ENCODE data around the gene PNMA6E.

Gene PNMA6E

GRCh38 chrX:153435845-153436244, 34.7 kb upstream of the PNMA6E start:
- no peak for DNase-seq (ENCODE audit: low read depth in 2 of 2)

GRCh38 chrX:153434801-153435200, 33.7 kb upstream of the PNMA6E start:
- no peak for DNase-seq (ENCODE audit: low read depth in 2 of 2)

GRCh38 chrX:153433781-153434285, 32.7 kb upstream of the PNMA6E start:
- no peak for DNase-seq (ENCODE audit: low read depth in 2 of 2)

- DNase-seq (ENCODE audit: low read depth in 2 of 2): no peak
These were observed 32.1 kb upstream of the PNMA6E start for GRCh38 chrX:153433161-153433680.

DNA sequence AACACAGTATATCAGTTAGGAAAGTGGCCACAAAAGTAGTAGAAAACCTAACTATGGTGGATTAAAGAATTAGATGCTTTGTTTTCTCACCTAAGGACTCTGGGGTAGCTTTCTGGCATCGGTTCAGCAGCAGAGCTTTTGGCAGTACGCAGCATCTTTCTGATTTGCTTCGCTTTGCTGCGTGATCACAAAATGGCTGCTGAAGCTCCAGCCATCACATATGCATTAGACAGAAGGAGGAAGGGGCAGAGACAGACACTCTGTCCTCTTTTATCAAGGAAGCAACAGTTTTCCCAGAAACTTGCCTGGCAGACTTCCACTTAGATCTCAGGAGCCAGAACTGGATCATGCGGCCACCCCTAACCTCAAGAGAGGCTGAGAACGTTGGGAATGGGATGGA, 29.6 kb upstream of the PNMA6E start:
- no peak for DNase-seq (ENCODE audit: low read depth in 2 of 2)

- no peak for DNase-seq (ENCODE audit: low read depth in 2 of 2)
These were observed 25.1 kb upstream of the PNMA6E start for GRCh38 chrX:153426204-153426603.

DNA sequence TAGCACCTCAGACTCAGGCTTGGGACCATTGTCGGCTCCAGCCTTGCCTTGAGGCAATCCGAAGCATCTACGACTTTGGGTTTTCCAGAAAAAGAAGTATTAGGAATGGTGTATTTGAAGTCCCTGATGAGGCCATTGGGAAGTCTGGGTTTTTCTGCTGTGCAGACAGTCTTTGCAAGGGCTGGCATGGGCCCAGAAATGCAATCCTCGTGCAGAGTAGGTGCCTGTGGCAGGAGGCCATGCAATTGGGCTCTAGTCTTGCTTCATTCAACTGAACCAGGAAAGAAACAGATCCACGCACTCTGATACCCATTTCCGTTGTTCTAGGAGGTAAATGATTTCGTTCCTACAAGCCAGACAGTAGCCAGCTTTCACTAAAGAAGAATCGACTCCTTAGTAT, 22.5 kb upstream of the PNMA6E start:
- no peak for DNase-seq (ENCODE audit: low read depth in 2 of 2)

GRCh38 chrX:153421856-153422255, 20.7 kb upstream of the PNMA6E start:
- no peak for DNase-seq (ENCODE audit: low read depth in 2 of 2)

GRCh38 chrX:153420851-153421599, 19.9 kb upstream of the PNMA6E start:
- no peak for DNase-seq (ENCODE audit: low read depth in 2 of 2)

GRCh38 chrX:153417637-153418036, 16.5 kb upstream of the PNMA6E start:
- DNase-seq (ENCODE audit: low read depth in 2 of 2): no peak

GRCh38 chrX:153416781-153417450, 15.8 kb upstream of the PNMA6E start:
- DNase-seq (ENCODE audit: low read depth in 2 of 2): no peak

GRCh38 chrX:153414856-153415510, 13.8 kb upstream of the PNMA6E start:
- no peak for DNase-seq (ENCODE audit: low read depth in 2 of 2)

- no peak for DNase-seq (ENCODE audit: low read depth in 2 of 2)
These were observed 12.6 kb upstream of the PNMA6E start for GRCh38 chrX:153413731-153414130.

- DNase-seq (ENCODE audit: low read depth in 2 of 2): no peak
These were observed 11.9 kb upstream of the PNMA6E start for GRCh38 chrX:153412746-153413720.

DNA sequence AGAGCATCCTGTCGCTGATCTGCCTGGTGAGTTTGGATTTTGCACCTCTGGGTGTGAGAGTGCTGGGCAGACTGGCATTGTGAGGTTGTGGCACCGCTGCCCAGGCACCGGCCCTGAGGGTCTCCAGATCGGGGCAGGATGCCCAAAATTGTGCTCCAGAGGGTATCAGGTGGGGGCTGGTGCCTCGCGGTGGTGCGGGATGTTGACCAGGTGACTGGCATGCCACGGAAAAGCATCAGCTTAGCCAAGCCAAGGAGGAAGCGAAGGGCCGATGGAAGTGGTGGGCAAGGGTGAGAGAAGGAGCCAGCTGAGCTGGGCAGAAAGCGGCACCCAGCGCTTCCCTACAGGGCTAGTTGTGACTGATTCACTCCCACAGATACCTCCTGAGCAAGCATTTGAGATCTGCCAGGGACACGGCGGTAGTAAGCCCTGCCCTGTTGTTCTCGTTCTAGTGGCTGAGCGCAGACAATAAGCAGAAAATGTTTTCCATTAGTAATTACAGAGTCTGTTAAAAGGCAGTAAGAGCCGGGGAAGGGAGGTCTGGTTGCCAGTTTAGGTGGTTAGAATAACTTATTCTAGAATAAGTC, 10.9 kb upstream of the PNMA6E start:
- DNase-seq (ENCODE audit: low read depth in 2 of 2): no peak

DNA sequence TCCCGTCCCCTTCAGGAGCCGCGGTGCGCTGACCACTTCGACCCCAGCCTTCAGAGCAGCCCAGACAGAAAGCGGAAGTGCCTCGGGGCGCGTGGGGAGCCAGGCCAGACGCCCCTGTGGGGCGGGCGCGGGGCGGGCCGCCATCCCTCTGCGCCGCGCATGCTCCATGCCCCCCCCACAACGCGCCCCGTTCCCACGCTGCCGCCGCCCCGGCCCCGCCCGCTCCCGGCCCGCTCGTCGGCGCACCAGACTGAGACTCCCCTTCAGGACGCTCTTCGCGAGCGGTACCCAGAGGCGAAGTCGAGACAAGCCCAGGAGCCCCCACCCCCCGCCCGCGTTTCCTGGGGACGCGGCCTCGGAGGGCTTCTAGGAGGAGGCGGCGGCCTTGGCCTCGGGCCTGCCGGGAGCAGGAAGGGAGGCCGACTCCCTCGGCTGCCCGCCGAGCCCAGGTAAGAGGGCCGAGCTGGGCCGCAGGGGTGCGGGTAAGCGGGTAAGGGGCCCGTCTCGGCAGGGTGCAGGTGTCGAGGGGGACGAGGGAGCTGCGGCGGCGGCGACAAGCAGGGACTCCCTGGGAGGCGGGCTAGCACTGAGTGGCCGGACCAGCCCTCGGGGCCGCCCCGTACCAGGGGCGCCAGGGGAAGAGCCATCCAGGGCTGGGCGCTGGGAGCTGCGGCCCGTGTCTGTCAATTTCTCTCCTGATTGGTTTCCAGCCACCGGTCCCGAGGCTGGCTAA, 10.3 kb upstream of the PNMA6E start, which contains the start of gene ZFP92:
Gene ZFP92 (plus strand): TSS at position 218 of the 733 bp plus-strand sequence. CDS start 6,851 bp downstream, outside the sequence.
- DNase-seq (ENCODE audit: low read depth in 2 of 2): peak; percentile 1 to 40

GRCh38 chrX:153410888-153411254, 9.7 kb upstream of the PNMA6E start:
- DNase-seq (ENCODE audit: low read depth in 2 of 2): no peak

DNA sequence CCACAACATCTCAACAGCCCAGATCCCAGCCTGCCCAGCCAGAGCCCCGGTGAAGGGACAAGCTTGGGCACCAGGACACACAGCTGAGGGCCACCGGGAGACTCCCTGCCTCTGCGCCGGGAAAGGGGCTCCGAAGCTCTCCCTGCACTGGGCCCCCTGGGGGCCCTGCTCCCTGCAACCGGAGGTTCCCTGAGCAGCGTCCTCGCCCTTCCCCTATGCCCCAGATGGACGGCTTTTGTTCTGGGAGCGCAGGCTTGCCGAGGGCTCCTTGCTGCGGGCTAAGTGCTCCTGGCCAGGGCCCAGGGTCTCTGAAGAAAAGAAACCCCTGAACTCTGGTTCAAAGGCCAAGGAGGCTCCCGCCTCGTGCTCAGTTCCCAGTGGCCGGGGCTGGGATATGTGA, 9.2 kb upstream of the PNMA6E start:
- no peak for DNase-seq (ENCODE audit: low read depth in 2 of 2)

DNA sequence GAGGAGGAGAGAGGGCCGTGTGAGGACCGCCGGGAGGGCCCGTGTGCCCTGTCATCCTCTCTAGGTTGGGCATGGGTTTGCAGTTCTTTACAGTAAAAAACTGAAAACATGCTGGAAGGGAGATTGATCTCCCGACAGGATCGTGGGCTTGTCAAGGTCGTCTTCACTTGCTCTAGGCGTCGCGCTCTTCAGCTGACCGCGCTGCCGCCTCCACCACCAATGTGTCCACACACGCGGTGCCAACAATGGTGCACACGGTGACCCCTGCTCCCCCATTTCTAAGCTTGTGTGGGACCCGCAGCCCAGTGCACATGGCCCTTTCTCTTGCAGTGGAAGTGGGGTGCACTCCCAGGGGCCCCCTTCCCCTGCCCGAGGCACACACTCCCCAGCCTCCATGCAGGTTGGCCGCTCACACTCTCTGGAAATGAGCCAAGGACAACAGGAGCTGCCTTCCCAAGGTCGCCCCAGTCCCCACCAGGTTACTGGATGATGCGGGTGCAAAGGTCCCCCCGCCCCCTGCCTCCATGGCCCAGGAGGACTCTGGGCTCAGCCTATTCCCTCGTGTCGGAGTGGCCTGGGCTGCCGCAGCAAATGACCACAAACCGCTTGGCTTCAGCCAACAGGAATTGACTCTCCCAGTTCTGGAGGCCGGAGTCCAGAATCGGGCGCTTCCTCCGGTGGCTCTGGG, 8.4 kb upstream of the PNMA6E start:
- no peak for DNase-seq (ENCODE audit: low read depth in 2 of 2)
